ENCODE data around the gene CNRIP1. TPM values are rescaled to one million over a fixed set of nuclear protein-coding genes. Genes with fewer than 3 reads are reported as not detected.
"Not testable (repeated sequence)": the region's sequence is repeated elsewhere in the genome, so short reads cannot be mapped to it uniquely, and the experiment has no call there.

The CNRIP1 gene
- total RNA-seq: not detected in 2 replicates

GRCh38 chr2:68319398-68320117 is at the start of gene CNRIP1:
CNRIP1 (minus strand) TSS chr2:68319949; CDS start chr2:68319400, 549 bp downstream.
- intact Hi-C loops (cut with micrococcal nuclease): no loop called here

- intact Hi-C loops (cut with micrococcal nuclease): no loop called here
Measured at GRCh38 chr2:68369337-68369734, 49.6 kb upstream of the CNRIP1 start.

DNA sequence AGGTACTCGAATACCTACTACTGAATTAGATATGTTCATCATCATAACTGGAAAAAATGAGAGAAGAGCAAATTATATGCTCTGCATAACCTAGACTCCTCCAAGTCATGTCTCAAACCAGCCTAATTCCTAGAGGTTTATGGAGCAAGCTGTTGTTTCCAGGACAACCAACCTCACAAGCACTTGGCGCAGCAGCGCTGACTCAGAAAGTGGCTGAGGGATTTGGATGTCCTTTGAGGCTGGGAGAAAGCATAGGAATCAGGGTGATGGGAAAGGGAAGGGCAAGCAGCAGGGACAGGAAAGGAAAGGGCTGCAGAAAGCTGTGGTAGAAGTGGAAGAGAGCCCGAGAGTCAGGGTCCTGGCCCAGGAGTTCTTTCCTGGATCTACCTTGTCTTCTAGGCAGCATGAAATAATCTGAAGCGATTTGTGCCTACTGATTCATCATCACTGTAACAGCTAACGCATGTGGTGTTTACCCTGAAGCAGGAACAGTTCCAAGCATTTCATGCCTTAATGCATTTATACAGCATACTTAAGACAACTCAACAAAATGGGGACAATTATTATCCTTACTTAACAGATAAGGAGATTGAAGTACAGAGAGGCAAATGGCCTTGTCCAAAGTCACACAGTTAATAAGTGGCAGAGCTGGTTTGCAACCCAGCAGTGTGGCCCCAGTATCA is 49.0 kb upstream of the CNRIP1 start:
- intact Hi-C loops (cut with micrococcal nuclease): no loop called here

- intact Hi-C loops (cut with micrococcal nuclease): no loop called here
Measured at GRCh38 chr2:68367953-68368653, 48.4 kb upstream of the CNRIP1 start.

GRCh38 chr2:68366083-68366560 is 46.4 kb upstream of the CNRIP1 start:
- intact Hi-C loops (cut with micrococcal nuclease): no loop called here

GRCh38 chr2:68365087-68365486 is 45.3 kb upstream of the CNRIP1 start, which contains the start of gene PLEK:
PLEK (plus strand) TSS chr2:68365282; CDS start chr2:68365352, 70 bp downstream.
- intact Hi-C loops (cut with micrococcal nuclease): no loop called here

DNA sequence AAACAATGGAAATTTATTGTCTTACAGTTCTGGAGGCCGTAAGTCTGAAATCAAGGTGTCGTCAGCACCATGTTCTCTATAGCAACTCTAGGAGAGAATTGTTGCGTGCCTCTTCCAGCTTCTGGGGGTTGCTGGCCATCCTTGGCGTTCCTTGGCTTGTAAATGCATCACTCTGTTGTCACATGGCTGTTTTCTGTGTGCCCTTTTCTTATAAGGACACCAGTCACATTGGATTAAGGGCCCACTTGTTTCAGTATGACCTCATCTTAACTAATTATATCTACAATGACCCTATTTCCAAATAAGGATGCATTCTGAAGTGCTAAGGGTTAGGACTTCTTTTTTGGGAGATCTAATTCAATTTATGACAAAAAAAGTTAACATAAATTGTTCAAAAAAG is 44.0 kb upstream of the CNRIP1 start:
- intact Hi-C loops (cut with micrococcal nuclease): no loop called here

DNA sequence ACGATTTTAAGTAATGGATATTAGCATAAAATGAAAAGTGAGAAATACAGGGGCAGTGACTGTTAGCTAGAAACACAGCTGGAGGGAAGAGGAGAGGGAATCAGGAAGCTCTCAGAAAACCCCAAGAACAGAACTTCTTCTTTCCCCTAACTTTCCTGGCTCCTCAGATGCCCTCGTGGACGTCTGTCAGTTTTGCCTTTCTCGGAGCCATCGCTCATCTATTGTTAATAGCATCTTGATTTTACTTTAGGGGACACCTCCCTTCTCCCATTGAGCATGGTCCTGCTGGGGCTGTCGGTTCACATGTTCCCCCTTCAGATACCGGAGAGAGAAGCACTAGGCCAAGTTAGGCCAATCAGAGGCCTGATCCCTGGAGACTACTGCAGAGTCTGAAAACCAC is 43.0 kb upstream of the CNRIP1 start:
- intact Hi-C loops (cut with micrococcal nuclease): loop anchor here (1.0 kb wide), 1 partner anchor 79 kb away; no protein-coding TSS in a partner anchor

DNA sequence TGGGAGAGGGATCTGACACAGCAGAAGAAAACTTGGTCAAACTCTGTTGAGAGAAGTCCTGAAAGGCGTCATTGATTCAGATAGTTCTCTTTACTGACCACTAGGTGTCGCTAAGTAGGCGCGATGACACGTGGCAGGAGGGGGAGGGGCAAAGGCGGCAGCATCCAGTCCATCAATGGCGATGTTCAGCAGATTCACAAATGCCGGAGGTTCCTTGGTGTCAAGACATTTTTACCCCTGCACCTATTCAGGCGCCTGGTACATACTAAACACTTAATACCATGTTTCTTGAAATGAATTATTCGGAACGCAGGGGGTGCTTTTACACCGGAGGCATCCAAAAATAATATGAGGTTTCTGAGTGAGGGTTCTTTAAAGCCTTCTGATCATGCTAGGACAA is 42.3 kb upstream of the CNRIP1 start:
- intact Hi-C loops (cut with micrococcal nuclease): loop anchor here (1.0 kb wide), 1 partner anchor 79 kb away; no protein-coding TSS in a partner anchor

- intact Hi-C loops (cut with micrococcal nuclease): no loop called here
Measured at GRCh38 chr2:68359889-68360288, 40.1 kb upstream of the CNRIP1 start.

- intact Hi-C loops (cut with micrococcal nuclease): no loop called here
Measured at GRCh38 chr2:68357605-68358337, 38.0 kb upstream of the CNRIP1 start.

DNA sequence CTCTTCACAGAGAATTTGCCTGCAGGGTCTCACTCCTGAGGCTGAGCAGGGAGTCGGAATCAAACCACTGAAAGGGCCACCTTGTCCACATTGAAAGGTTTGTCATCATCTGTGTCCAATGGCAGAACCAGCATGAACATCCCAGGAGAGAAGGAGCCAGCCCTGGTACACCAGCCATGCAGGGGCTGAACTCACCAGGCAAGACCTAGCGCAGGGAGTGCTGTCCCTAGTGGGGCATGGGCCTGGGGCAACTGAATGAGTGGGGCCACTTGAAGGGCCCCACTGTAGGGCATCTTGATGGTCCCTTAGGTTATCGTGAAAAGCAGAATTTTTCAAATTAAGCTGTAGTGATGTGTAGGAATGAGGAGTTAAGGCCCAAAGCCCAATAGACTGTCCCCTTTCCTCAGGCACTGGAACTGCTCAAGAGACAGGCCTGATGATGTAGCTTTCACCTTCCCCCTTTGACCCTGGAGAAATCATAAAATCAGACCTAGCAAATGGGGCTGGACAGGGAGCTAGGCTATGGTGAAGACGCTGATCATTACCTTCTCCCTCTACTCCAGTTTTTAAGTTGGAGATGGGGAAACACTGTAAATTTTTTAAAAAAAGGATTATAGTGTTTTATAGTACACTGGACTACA is 37.0 kb upstream of the CNRIP1 start:
- intact Hi-C loops (cut with micrococcal nuclease): no loop called here

- intact Hi-C loops (cut with micrococcal nuclease): no loop called here
Measured at GRCh38 chr2:68352651-68353391, 33.1 kb upstream of the CNRIP1 start.

DNA sequence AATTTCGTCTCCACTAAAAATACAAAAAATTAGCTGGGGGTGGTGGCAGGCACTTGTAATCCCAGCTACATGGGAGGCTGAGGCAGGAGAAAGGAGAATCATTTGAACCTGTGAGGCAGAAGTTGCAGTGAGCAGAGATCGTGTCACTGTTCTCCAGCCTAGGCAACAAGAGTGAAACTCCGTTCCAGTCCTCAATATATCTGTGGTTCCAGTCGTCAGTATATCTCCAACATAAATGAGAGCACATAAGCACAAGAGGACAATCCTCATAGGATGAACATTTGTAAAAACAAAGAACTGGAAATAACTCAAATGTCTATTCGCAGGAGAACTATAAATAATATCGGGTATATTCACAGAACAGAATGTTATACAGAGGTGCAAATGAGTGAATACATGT is 32.2 kb upstream of the CNRIP1 start:
- intact Hi-C loops (cut with micrococcal nuclease): no loop called here

- intact Hi-C loops (cut with micrococcal nuclease): not testable (repeated sequence)
Measured at GRCh38 chr2:68349091-68349490, 29.3 kb upstream of the CNRIP1 start.

DNA sequence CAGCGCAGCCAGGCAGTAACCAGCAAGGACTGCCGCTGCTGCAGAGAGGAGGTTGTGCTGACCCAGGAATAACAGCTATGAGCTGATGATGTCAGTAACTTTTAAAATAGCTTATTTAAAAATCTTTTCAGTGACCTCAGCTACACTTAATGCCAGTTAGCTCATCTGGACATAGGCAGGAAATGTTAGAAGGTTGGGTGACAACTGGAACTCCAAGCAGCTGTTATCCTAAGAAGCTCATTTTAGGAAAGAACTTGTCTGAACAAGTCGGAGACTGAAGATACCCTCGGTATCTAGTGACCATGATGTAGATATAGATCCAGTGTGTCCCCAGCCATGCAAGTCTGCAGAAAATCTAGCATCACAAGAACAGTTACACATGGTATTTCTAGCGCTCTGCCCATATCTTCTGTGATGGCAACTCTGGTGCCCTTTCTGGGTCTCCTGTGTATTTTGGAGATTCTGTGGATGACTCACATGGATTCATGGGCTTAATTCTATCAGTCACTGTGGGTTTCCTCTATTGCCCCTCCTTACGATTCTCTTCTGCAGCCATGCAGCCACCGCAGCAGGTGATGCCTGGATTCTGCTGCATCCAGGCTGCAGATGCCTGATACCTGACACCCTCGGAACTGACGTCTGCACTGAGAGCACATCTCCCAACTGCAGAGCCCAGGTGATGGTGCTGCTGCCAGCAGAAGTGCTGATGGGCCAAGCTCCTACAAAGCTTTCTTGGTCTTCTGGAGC is 25.6 kb upstream of the CNRIP1 start:
- intact Hi-C loops (cut with micrococcal nuclease): no loop called here

- intact Hi-C loops (cut with micrococcal nuclease): no loop called here
Measured at GRCh38 chr2:68344031-68344430, 24.3 kb upstream of the CNRIP1 start.

DNA sequence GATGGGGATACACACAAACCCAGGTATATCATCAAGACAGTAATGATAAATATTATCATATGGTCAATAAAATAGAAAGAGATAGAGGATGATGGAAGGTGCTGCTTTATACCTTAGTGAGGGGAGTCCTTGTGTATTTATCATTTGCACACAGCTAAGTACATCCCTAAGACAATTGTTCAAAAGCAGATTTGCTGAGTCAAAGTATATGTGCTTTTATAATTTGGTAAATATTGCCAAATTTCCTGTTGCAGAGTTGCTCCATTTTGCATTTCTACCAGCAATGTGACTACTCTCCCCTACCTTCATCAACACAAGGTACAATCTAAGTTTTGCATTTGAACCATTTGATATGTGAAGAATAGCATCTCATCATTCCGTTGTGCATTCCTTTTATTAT is 22.7 kb upstream of the CNRIP1 start:
- intact Hi-C loops (cut with micrococcal nuclease): no loop called here

- intact Hi-C loops (cut with micrococcal nuclease): no loop called here
Measured at GRCh38 chr2:68341583-68341982, 21.8 kb upstream of the CNRIP1 start.

DNA sequence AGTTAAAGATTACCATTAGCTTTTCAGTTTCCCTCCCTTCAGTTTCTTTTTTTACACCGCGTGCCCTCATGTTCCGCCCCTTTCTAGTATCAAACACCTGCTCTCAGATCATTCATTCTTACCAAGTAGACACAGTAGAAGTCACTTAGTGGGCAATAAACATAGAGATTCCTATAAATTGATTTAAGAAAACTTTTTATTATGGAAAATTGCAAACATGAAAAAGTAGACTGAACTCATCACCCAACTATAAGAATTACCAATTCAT is 21.2 kb upstream of the CNRIP1 start:
- intact Hi-C loops (cut with micrococcal nuclease): no loop called here
